TTC549 (cell line): ENCODE measurements around the gene DLX6.
"Not testable (repeated sequence)": the region's sequence is repeated elsewhere in the genome, so short reads cannot be mapped to it uniquely, and the experiment has no call there.

Experiments
- FAIRE-seq: peaks from 2 replicates; lab custom pipeline; 2012; peaks lifted over from hg19 to GRCh38; lab: Jason Lieb, UNC

Gene DLX6

GRCh38 chr7:97024209-97025129 lies 19.1 kb downstream of the DLX6 start, which contains the start of gene DLX5:
DLX5 (minus strand) TSS chr7:97024831; CDS start chr7:97024623, 208 bp downstream.
- FAIRE-seq: no peak

DNA sequence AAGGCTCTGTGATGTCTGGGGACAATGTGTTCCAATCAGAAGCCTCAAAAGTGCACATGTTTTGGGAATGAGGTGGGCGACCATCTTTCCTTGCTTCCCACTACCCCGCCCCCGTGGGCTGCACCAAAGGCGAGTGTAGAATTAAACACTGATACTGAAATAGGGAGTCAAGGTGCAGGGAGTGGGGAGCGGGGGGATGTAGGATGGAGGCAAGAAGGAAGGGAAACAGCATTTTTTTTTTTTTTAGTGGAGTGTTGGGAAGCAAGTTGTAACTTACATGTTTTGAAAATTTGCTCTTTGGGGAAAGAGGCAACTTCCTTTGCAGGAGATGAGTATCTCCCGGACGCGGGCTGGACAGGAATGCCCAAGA lies 19.8 kb downstream of the DLX6 start:
- FAIRE-seq: no peak

DNA sequence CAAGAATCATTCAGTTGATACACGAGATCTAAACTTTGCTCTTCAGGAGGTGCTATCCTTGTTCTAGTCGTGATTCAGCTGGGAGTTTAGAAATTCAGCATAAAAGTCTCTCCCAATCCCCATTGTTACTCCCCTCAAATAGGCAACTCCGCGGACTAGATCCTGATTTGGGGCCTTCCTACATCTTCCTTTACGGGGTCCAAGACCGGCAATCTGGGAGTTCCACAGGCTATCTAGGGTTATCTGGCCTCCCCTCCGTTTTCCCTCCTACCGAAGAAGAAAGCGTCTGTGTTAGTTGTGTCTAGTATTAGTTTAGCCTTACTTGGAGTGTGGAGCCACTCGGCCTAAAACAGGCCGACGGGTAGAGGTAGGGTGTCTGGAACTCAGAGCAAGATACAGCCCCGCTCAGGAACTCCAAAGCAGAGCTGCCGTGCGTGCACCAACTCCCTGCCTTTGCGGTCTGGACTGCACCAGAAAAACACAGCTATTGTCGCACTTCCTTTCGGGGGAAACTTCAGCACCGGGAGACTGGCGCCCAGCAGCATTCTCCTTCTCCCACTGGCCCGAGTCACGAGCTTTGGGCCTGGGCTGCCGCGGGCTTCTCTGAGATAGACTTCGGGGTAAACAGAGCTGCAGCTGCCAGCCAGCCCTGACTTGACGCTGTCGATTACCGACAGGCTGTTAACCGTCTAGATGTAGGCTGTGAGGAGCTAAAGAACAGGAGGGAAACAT lies 20.8 kb downstream of the DLX6 start:
- no peak for FAIRE-seq

- no peak for FAIRE-seq
Measured at GRCh38 chr7:97026715-97027426, 21.5 kb downstream of the DLX6 start.

DNA sequence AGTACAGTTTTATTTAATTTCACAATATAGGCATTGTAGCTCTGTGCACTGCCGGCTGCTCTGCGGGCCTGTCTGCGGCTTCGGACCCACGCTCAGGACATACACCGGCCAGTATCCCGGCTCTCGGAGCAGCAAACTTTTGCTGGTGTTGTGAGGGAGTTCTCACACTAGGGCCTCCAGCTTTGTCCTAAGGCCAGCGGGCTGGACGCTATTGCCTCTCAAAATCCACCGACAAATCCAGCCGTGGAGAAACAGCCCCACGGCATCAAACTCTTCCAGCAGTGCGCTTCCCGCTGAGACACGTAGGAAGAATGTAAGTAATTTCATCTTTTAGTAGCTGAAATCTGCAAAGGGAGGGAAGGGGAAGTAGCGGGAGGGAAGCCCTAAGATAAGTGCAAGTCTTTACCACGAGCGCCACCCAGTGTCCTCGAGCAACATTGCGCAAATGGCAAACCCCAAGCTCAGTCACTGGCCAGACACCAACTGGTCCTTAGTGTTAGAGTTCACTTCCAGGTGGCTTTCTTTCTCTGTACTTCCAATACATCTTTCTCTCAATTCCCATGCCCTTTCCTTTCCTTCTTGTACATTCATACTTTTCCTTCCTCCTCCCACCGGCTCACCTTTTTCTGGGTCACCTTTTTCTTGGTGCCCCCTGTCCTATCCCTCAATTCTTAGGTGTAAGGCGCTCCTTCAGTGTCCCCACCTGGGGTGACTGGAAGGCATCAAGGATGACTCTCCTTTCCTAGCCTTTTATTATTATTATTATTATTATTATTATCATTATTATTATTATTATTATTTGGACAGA lies 22.3 kb downstream of the DLX6 start:
- peak; percentile 39 for FAIRE-seq

DNA sequence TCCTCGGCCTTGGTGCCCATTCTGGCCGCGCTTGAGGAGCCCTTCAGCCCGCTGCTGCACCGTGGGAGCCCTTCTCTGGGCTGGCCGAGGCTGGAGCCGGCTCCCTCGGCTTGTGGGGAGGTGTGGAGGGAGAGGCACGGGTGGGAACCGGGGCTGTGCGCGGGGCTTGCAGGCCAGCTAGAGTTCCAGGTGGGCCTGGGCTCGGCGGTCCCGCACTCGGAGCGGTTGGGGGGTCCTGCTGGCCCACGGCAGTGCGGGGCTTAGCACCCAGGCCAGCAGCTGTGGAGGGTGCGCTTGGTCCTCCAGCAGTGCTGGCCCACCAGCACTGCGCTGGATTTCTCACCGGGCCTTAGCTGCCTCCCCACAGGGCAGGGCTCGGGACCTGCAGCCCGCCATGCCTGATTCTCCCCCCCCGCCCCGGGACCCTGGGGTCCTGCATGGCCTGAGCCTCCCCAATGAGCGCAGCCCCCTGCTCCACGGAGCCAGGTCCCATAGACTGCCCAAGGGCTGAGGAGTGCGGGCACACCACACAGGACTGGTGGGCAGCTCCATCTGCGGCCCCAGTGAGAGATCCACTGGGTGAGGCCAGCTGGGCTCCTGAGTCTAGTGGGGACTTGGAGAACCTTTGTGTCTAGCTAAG lies 29.0 kb downstream of the DLX6 start:
- FAIRE-seq: not testable (repeated sequence)

DNA sequence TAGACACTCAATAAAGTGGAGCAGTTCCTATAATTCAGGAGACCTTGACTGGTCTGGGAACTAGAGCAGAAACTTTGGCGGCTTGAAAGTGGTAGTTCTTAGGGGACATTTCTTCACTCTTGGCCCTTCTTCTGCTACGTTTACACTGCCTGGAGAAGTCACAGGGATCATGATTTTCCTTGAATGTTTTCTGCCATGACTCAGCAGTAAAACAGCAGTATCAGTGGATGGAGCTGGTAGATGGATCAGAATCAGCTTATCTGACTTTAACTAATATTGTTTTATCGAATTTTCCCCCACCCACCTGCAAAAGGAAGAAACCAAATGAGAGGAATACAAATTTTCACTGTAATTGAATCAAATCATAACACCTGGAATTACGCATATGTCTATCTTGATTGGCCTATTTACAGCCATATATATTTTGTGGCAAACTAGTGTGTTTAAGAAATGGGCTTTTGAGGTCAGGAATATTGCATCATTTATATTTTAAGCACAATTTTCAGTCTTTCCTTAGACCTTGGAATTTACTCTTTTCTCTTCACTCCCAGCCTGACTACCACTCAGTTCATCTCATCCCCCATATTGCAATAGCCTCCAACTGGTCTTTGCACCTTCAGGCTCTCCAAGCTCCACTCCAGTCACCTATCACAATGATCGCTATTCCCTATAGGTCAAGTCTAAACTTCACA lies 34.2 kb downstream of the DLX6 start:
- FAIRE-seq: no peak

DNA sequence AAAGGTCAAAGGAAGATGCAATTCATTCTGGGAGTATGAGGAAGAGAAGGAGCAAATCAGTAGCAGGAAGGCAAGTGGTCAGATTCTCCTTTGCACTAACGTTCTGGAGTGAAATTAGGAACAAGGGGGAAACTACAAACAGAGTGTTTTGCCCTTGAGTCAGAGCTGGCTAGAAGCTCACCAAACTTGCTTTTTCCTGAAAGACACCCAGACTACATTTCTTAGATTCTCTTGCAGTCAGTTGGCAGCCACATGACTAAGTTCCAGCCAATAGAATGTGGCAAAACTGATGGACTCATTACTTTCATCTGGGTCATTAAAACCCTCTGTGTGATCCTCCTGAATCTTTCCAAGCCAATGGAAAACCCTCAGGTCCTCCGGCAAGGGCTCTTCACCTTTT lies 37.9 kb downstream of the DLX6 start:
- no peak for FAIRE-seq
